Endodermal cell (in vitro differentiated cells): ENCODE data around the gene MTCH2. TPM values are rescaled to one million over a fixed set of nuclear protein-coding genes. Genes with fewer than 3 reads are reported as not detected.

ENCODE experiments used
- DNase-seq: peaks from one replicate; pipeline ENCODE4 v3.0.0-alpha.2; 2017
- H3K27ac ChIP-seq: 2 replicates; pipeline ENCODE4 v1.5.1; 2013; ENCODE audit warnings: mild to moderate bottlenecking, low read depth, low read length, moderate library complexity
- H3K27me3 ChIP-seq: 2 replicates; pipeline ENCODE4 v1.6.1; 2013; ENCODE audit warnings: mild to moderate bottlenecking, low read length, moderate library complexity; ENCODE audit not compliant: insufficient read depth, control insufficient read depth, poor library complexity, severe bottlenecking
- H3K36me3 ChIP-seq: 2 replicates; pipeline ENCODE4 v1.7.0; 2013; ENCODE audit warnings: mild to moderate bottlenecking, low read length, moderate library complexity; ENCODE audit not compliant: control insufficient read depth, insufficient read depth
- H3K4me1 ChIP-seq: one replicate; pipeline ENCODE4 v1.7.0; 2013; ENCODE audit warnings: low read length; ENCODE audit not compliant: control insufficient read depth, insufficient read depth
- H3K4me3 ChIP-seq: 2 replicates; pipeline ENCODE4 v1.5.1; 2013; ENCODE audit warnings: mild to moderate bottlenecking, low read length, moderate library complexity
- H3K9ac ChIP-seq: 2 replicates; pipeline ENCODE4 v1.6.1; 2013; ENCODE audit warnings: mild to moderate bottlenecking, low read length, moderate library complexity; ENCODE audit not compliant: poor library complexity, severe bottlenecking; ENCODE audit errors: extremely low read depth
- H3K9me3 ChIP-seq: 2 replicates; pipeline ENCODE4 v1.6.1; 2013; ENCODE audit warnings: mild to moderate bottlenecking, low read length, moderate library complexity; ENCODE audit not compliant: control insufficient read depth
- H3K27ac Mint-ChIP-seq: 2 replicates; pipeline ENCODE4 v1.8.0; 2020; ENCODE audit warnings: mixed read lengths
- H3K27me3 Mint-ChIP-seq: 2 replicates; pipeline ENCODE4 v1.8.0; 2021; ENCODE audit warnings: mild to moderate bottlenecking, mixed read lengths; ENCODE audit not compliant: insufficient read depth
- H3K36me3 Mint-ChIP-seq: 2 replicates; pipeline ENCODE4 v1.8.0; 2020; ENCODE audit warnings: low read depth, mixed read lengths
- H3K4me1 Mint-ChIP-seq: 2 replicates; pipeline ENCODE4 v1.8.0; 2020; ENCODE audit warnings: mixed read lengths
- H3K4me3 Mint-ChIP-seq: 2 replicates; pipeline ENCODE4 v1.8.0; 2020; ENCODE audit warnings: mild to moderate bottlenecking, moderate library complexity, mixed read lengths
- H3K9me3 Mint-ChIP-seq: 2 replicates; pipeline ENCODE4 v1.8.0; 2020; ENCODE audit warnings: mild to moderate bottlenecking, mixed read lengths
- CTCF ChIP-seq: fragments of 200-600 bp; sonication (generic); conservative IDR thresholded peaks from 2 replicates; pipeline ENCODE4 v1.5.0; 2021; ENCODE audit warnings: antibody characterized with exemption, mild to moderate bottlenecking
- WGBS, 2 experiments: methylation state at CpG; one replicate each; pipeline versions ENCODE4 v1.1.5 to v1.1.7; 2013; ENCODE audit warnings: missing lambda C conversion rate in 2 of 2, mixed read lengths in 1 of 2; ENCODE audit not compliant: insufficient coverage in 1 of 2, insufficient read length in 1 of 2; 5-methylcytosine and 5-hydroxymethylcytosine counted together
- total RNA-seq, 2 donors: library from RNA; stranded (reverse); fragmentation: NEBNext Ultra II Directional in 1 of 2; extraction: Animal tissue kit (Norgen Biotek cat#: 25700) in 1 of 2; gene quantifications; 2 replicates in 1 of 2; 3 replicates in 1 of 2; pipeline ENCODE4 v1.2.1, GENCODE V29; 2021

Gene MTCH2
- total RNA-seq, 2 donors from 2014 or later = 123 to 147 TPM

- Mint-ChIP-seq H3K27me3 (peaks cover 37% of the 10 kb centered on the region), H3K4me3 (no peak overlapping the region), H3K4me1 (peaks cover 7% of the 10 kb centered on the region), H3K36me3 (peaks cover under 1% of the 10 kb centered on the region), H3K27ac (no peak overlapping the region), H3K9me3 (peaks cover 2% of the 10 kb centered on the region)
- WGBS, 2 experiments = 96 to 98% methylated on average over 113 to 122 of the region's 122 CpGs
- no peak for TF ChIP-seq CTCF
- Histone ChIP-seq H3K4me1 (no peaks in the 10 kb centered on the region), H3K36me3 (peaks cover under 1% of the 10 kb centered on the region), H3K27me3 (peaks cover 26% of the 10 kb centered on the region), H3K9ac (no peak overlapping the region), H3K4me3 (no peak overlapping the region), H3K9me3 (no peaks in the 10 kb centered on the region), H3K27ac (no peak overlapping the region)
- peak; percentile 56 for DNase-seq
These were observed 52.1 kb downstream of the MTCH2 start for GRCh38 chr11:47589977-47590861.

GRCh38 chr11:47589584-47589976 lies 52.8 kb downstream of the MTCH2 start:
- Histone ChIP-seq H3K27ac (no peak overlapping the region), H3K4me3 (no peak overlapping the region), H3K36me3 (peaks cover 6% of the 10 kb centered on the region), H3K9me3 (no peaks in the 10 kb centered on the region), H3K27me3 (peaks cover 20% of the 10 kb centered on the region), H3K4me1 (no peaks in the 10 kb centered on the region), H3K9ac (no peak overlapping the region)
- peaks cover 7% of the 10 kb centered on the region for H3K36me3 Mint-ChIP-seq
- no peak for TF ChIP-seq CTCF
- no peak overlapping the region for H3K27ac Mint-ChIP-seq
- 94 to 98% methylated on average over 46 to 51 of the region's 51 CpGs for WGBS, 2 experiments
- peaks cover 7% of the 10 kb centered on the region for H3K4me1 Mint-ChIP-seq
- H3K27me3 Mint-ChIP-seq = peaks cover 33% of the 10 kb centered on the region
- no peak overlapping the region for H3K4me3 Mint-ChIP-seq
- H3K9me3 Mint-ChIP-seq = peaks cover 2% of the 10 kb centered on the region
- DNase-seq = no peak

- H3K27ac Mint-ChIP-seq = no peak overlapping the region
These were observed 53.2 kb downstream of the MTCH2 start for GRCh38 chr11:47589118-47589517.

More at GRCh38 chr11:47589118-47589517, 53.2 kb downstream of the MTCH2 start:
- Mint-ChIP-seq H3K9me3 (peaks cover 2% of the 10 kb centered on the region), H3K4me3 (no peak overlapping the region), H3K4me1 (peaks cover 7% of the 10 kb centered on the region), H3K27me3 (peaks cover 29% of the 10 kb centered on the region), H3K36me3 (peaks cover 12% of the 10 kb centered on the region)
- peaks cover 11% of the 10 kb centered on the region for H3K36me3 ChIP-seq
- H3K27me3 ChIP-seq = peaks cover 16% of the 10 kb centered on the region
- H3K9ac ChIP-seq = no peak overlapping the region
- H3K9me3 ChIP-seq = no peaks in the 10 kb centered on the region
- DNase-seq = no peak
- 78 to 94% methylated on average over 8 to 10 of the region's 11 CpGs for WGBS, 2 experiments
- H3K27ac ChIP-seq = no peak overlapping the region
- TF ChIP-seq CTCF = no peak
- no peaks in the 10 kb centered on the region for H3K4me1 ChIP-seq
- no peak overlapping the region for H3K4me3 ChIP-seq
